DOHH2 (cell line): Measurements from ENCODE around the gene CLMN.

ENCODE experiments used
- H3F3A ChIP-seq: fragments of 200-600 bp; sonication (generic), shearing (Covaris generic); 2 replicates; pipeline ENCODE4 v1.6.0; 2016; ENCODE audit warnings: antibody characterized with exemption, mild to moderate bottlenecking; ENCODE audit not compliant: control insufficient read depth, insufficient read depth
- H3K27ac ChIP-seq: fragments of 200-600 bp; sonication (generic); 2 replicates; pipeline ENCODE4 v1.5.1; 2014; ENCODE audit warnings: low read depth, mild to moderate bottlenecking, low read length, moderate library complexity
- H3K27me3 ChIP-seq: fragments of 200-600 bp; sonication (generic); 2 replicates; pipeline ENCODE4 v1.6.1; 2014; ENCODE audit warnings: mild to moderate bottlenecking, low read length, mixed read lengths; ENCODE audit not compliant: control insufficient read depth
- H3K36me3 ChIP-seq: fragments of 200-600 bp; sonication (generic); 2 replicates; pipeline ENCODE4 v1.6.1; 2014; ENCODE audit warnings: mild to moderate bottlenecking, low read length, moderate library complexity, mixed read lengths; ENCODE audit not compliant: control insufficient read depth
- H3K4me1 ChIP-seq: fragments of 200-600 bp; sonication (generic); 2 replicates; pipeline ENCODE4 v1.6.1; 2014; ENCODE audit warnings: mild to moderate bottlenecking, low read length, mixed read lengths; ENCODE audit not compliant: control insufficient read depth
- H3K4me2 ChIP-seq: fragments of 200-600 bp; sonication (generic); 2 replicates; pipeline ENCODE4 v1.6.0; 2014; ENCODE audit warnings: mild to moderate bottlenecking, low read length, moderate library complexity
- H3K4me3 ChIP-seq: fragments of 200-600 bp; sonication (generic); 2 replicates; pipeline ENCODE4 v1.5.1; 2014; ENCODE audit warnings: mild to moderate bottlenecking, low read length, mixed read lengths
- H3K79me2 ChIP-seq: fragments of 200-600 bp; sonication (generic); 2 replicates; pipeline ENCODE4 v1.6.1; 2014; ENCODE audit warnings: mild to moderate bottlenecking, low read length, mixed read lengths; ENCODE audit not compliant: control insufficient read depth
- H3K9me2 ChIP-seq: fragments of 200-600 bp; sonication (generic); replicated peaks from 2 replicates; pipeline ENCODE4 v1.6.1; 2014; ENCODE audit warnings: mild to moderate bottlenecking, low read length, mixed read lengths; ENCODE audit not compliant: control insufficient read depth
- H3K9me3 ChIP-seq: fragments of 200-600 bp; sonication (generic); 2 replicates; pipeline ENCODE4 v1.6.1; 2014; ENCODE audit warnings: antibody characterized with exemption, low read length, mixed read lengths; ENCODE audit not compliant: control insufficient read depth, insufficient read depth
- H4K20me1 ChIP-seq: fragments of 200-600 bp; sonication (generic); 2 replicates; pipeline ENCODE4 v1.6.0; 2014; ENCODE audit warnings: low read depth, mild to moderate bottlenecking, antibody characterized with exemption, low read length, moderate library complexity; ENCODE audit not compliant: control insufficient read depth, insufficient read depth
- CTCF ChIP-seq: fragments of 200-600 bp; sonication (generic); IDR thresholded peaks from one replicate; pipeline ENCODE4 v1.5.1; 2014; ENCODE audit warnings: antibody characterized with exemption, mild to moderate bottlenecking, low read depth, low read length; ENCODE audit not compliant: poor library complexity, severe bottlenecking
- EZH2phosphoT487 ChIP-seq: fragments of 200-600 bp; sonication (generic); IDR thresholded peaks from 2 replicates; pipeline ENCODE4 v1.6.1; 2017; ENCODE audit warnings: borderline replicate concordance, mild to moderate bottlenecking, antibody characterized with exemption, low read length, moderate library complexity, mixed read lengths

Gene CLMN

GRCh38 chr14:95149441-95149840, 170.3 kb downstream of the CLMN start:
- Histone ChIP-seq H3K4me1 (peaks cover 93% of the 10 kb centered on the region), H3K9me2 (no peaks in the 10 kb centered on the region), H3K4me2 (no peak overlapping the region), H3K4me3 (no peak overlapping the region), H3K36me3 (peaks cover 16% of the 10 kb centered on the region; the same call in 1 of the 2 replicates), H3K79me2 (peaks cover 100% of the 10 kb centered on the region), H4K20me1 (peaks cover 19% of the 10 kb centered on the region), H3K27me3 (no peaks in the 10 kb centered on the region), H3K9me3 (no peaks in the 10 kb centered on the region), H3F3A (peaks cover 6% of the 10 kb centered on the region; the same call in 1 of the 2 replicates), H3K27ac (no peak overlapping the region)
- no peak for TF ChIP-seq EZH2phosphoT487
- no peak for TF ChIP-seq CTCF

DNA sequence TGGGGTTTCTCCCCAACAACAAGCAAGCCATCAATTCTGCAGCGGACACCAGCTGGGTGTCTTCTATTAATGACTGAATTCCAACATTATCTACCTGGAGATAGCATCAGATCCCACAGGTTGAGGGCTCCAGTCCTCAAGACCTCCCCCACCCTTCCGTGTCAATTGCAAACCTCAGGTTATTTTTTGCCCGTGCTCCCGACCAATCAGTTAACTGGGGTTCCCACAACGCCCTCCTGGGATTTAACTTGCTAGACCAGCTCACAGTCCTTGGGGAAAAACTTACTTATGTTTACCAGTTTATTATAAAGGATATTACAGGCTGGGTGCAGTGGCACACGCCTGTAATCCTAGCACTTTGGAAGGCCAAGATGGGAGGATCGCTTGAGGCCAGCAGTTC, 172.1 kb downstream of the CLMN start:
- peaks cover 10% of the 10 kb centered on the region; the same call in 1 of the 2 replicates for H3K36me3 ChIP-seq
- H3K4me2 ChIP-seq, result peak overlapping the region; percentile 30; the same call in 1 of the 2 replicates
- no peak overlapping the region for H3K4me3 ChIP-seq
- peaks cover 28% of the 10 kb centered on the region for H4K20me1 ChIP-seq
- H3K27ac ChIP-seq, result no peak overlapping the region
- no peaks in the 10 kb centered on the region for H3K9me3 ChIP-seq
- H3K27me3 ChIP-seq, result no peaks in the 10 kb centered on the region
- peaks cover 99% of the 10 kb centered on the region for H3K79me2 ChIP-seq
- H3F3A ChIP-seq, result peaks cover 11% of the 10 kb centered on the region; the same call in 1 of the 2 replicates
- H3K4me1 ChIP-seq, result peaks cover 93% of the 10 kb centered on the region
- H3K9me2 ChIP-seq, result no peaks in the 10 kb centered on the region
- TF ChIP-seq CTCF (no peak), EZH2phosphoT487 (no peak)

- Histone ChIP-seq H4K20me1 (peaks cover 25% of the 10 kb centered on the region), H3K4me2 (no peak overlapping the region), H3K79me2 (peaks cover 99% of the 10 kb centered on the region), H3K4me1 (peaks cover 93% of the 10 kb centered on the region), H3K9me2 (no peaks in the 10 kb centered on the region), H3K9me3 (no peaks in the 10 kb centered on the region), H3K27ac (no peak overlapping the region), H3K36me3 (peaks cover 10% of the 10 kb centered on the region; the same call in 1 of the 2 replicates), H3K27me3 (no peaks in the 10 kb centered on the region), H3K4me3 (no peak overlapping the region), H3F3A (peaks cover 12% of the 10 kb centered on the region; the same call in 1 of the 2 replicates)
- no peak for TF ChIP-seq CTCF
- TF ChIP-seq EZH2phosphoT487, result no peak
These were observed 173.5 kb downstream of the CLMN start for GRCh38 chr14:95146079-95146771.
